IMR-90 (cell line): ENCODE measurements around the gene RPS3. TPM values are rescaled to one million over a fixed set of nuclear protein-coding genes. Genes with fewer than 3 reads are reported as not detected.
A peak's percentile ranks its signal among the peaks of the same experiment; 100 is the strongest.

Source experiments
- ATAC-seq: fragments of 200-7000 bp; cut with Tn5 transposase; 2 replicates; pipeline ENCODE4 v1.9.1; 2020; ENCODE audit warnings: low read depth, mild to moderate bottlenecking, moderate library complexity
- BruUV-seq: library from RNA; stranded (reverse); fragments of 400-500 nt; replicated peaks from 2 replicates; lab custom pipeline; 2021; lab: Mats Ljungman, UMichigan
- CTCF ChIA-PET: fragments of 300-600 bp; formaldehyde crosslinking; extraction: SDS; loops from one replicate; lab custom pipeline; 2021; ENCODE audit warnings: antibody characterized with exemption; lab: Yijun Ruan, JAX
- POLR2A ChIA-PET: fragments of 300-600 bp; sonication (Branson Sonifier 250); formaldehyde crosslinking; loops from one replicate; lab custom pipeline; 2022; ENCODE audit warnings: antibody characterized with exemption; ENCODE audit not compliant: unreplicated experiment; lab: Charles Lee
- DNase-seq: peaks from one replicate; pipeline ENCODE4 v3.0.0; 2013
- H2AFZ ChIP-seq: replicated peaks from 2 replicates; pipeline ENCODE3; 2013; ENCODE audit warnings: low read length, mild to moderate bottlenecking; ENCODE audit not compliant: poor library complexity
- H2AK5ac ChIP-seq: 2 replicates; pipeline ENCODE4 v1.6.1; 2013; ENCODE audit warnings: low read depth, low read length, inconsistent platforms
- H2AK9ac ChIP-seq: replicated peaks from 2 replicates; pipeline ENCODE3; 2013; ENCODE audit warnings: mild to moderate bottlenecking, low read depth, low read length, moderate library complexity; ENCODE audit not compliant: poor library complexity
- H2BK120ac ChIP-seq: 2 replicates; pipeline ENCODE4 v1.6.1; 2013; ENCODE audit warnings: low read depth, low read length, inconsistent platforms
- H2BK15ac ChIP-seq: 3 replicates; pipeline ENCODE4 v1.6.1; 2013; ENCODE audit warnings: low read depth, low read length, inconsistent platforms
- H2BK20ac ChIP-seq: 2 replicates; pipeline ENCODE4 v1.6.1; 2013; ENCODE audit warnings: low read depth, mild to moderate bottlenecking, inconsistent platforms, low read length, moderate library complexity
- H2BK5ac ChIP-seq: 2 replicates; pipeline ENCODE4 v1.6.1; 2013; ENCODE audit warnings: mild to moderate bottlenecking, low read depth, low read length, inconsistent platforms; ENCODE audit not compliant: poor library complexity, severe bottlenecking
- H3K14ac ChIP-seq: replicated peaks from 2 replicates; pipeline ENCODE4 v1.6.1; 2013; ENCODE audit warnings: low read depth, low read length, inconsistent platforms
- H3K18ac ChIP-seq: 2 replicates; pipeline ENCODE4 v1.6.1; 2013; ENCODE audit warnings: low read depth, low read length, control low read depth
- H3K23ac ChIP-seq: 2 replicates; pipeline ENCODE4 v1.6.1; 2013; ENCODE audit warnings: low read depth, low read length, inconsistent platforms
- H3K27ac ChIP-seq: 2 replicates; pipeline ENCODE4 v1.5.1; 2013; ENCODE audit warnings: mild to moderate bottlenecking, control low read depth, low read length; ENCODE audit not compliant: insufficient read depth
- H3K27me3 ChIP-seq: 2 replicates; pipeline ENCODE4 v1.6.1; 2013; ENCODE audit warnings: low read length; ENCODE audit not compliant: control insufficient read depth, insufficient read depth
- H3K36me3 ChIP-seq: 2 replicates; pipeline ENCODE4 v1.6.1; 2013; ENCODE audit warnings: low read length, mixed read lengths; ENCODE audit not compliant: control insufficient read depth, insufficient read depth
- H3K4ac ChIP-seq: 2 replicates; pipeline ENCODE4 v1.6.1; 2013; ENCODE audit warnings: low read depth, low read length, inconsistent platforms
- H3K4me1 ChIP-seq: 2 replicates; pipeline ENCODE4 v1.6.1; 2013; ENCODE audit warnings: low read length, mixed read lengths; ENCODE audit not compliant: control insufficient read depth, insufficient read depth
- H3K4me2 ChIP-seq: 2 replicates; pipeline ENCODE4 v1.6.1; 2013; ENCODE audit warnings: low read depth, mild to moderate bottlenecking, control low read depth, low read length, moderate library complexity
- H3K4me3 ChIP-seq: 2 replicates; pipeline ENCODE4 v1.5.1; 2013; ENCODE audit warnings: low read depth, mild to moderate bottlenecking, control low read depth, low read length, moderate library complexity; ENCODE audit not compliant: insufficient read depth
- H3K56ac ChIP-seq: 2 replicates; pipeline ENCODE4 v1.6.1; 2013; ENCODE audit warnings: low read length, inconsistent platforms; ENCODE audit not compliant: insufficient read depth; ENCODE audit errors: extremely low read depth
- H3K79me1 ChIP-seq, 2 experiments: 2 replicates each; pipeline ENCODE4 v1.6.1; 2013; ENCODE audit warnings: low read length in 2 of 2, inconsistent platforms in 1 of 2, low read depth in 1 of 2
- H3K9ac ChIP-seq: 2 replicates; pipeline ENCODE4 v1.6.1; 2013; ENCODE audit warnings: low read depth, low read length, control low read depth
- H3K9me1 ChIP-seq: 2 replicates; pipeline ENCODE4 v1.6.1; 2013; ENCODE audit warnings: low read length, inconsistent platforms; ENCODE audit not compliant: insufficient read depth
- H3K9me3 ChIP-seq: 2 replicates; pipeline ENCODE4 v1.6.1; 2013; ENCODE audit warnings: low read length; ENCODE audit not compliant: control insufficient read depth, insufficient read depth
- H4K20me1 ChIP-seq: 2 replicates; pipeline ENCODE4 v1.6.1; 2013; ENCODE audit warnings: low read length, inconsistent platforms; ENCODE audit not compliant: insufficient read depth
- H4K5ac ChIP-seq: 2 replicates; pipeline ENCODE4 v1.6.1; 2013; ENCODE audit warnings: mild to moderate bottlenecking, low read depth, low read length, control low read depth
- H4K8ac ChIP-seq, 2 experiments: 2 replicates each; pipeline ENCODE4 v1.6.1; 2013; ENCODE audit warnings: low read depth in 2 of 2, low read length in 2 of 2, control low read depth in 1 of 2, inconsistent platforms in 1 of 2
- H4K91ac ChIP-seq: 2 replicates; pipeline ENCODE4 v1.6.1; 2013; ENCODE audit warnings: low read depth, low read length, inconsistent platforms; ENCODE audit not compliant: insufficient read depth
- MAFK ChIP-seq: IDR thresholded peaks from 2 replicates; pipeline ENCODE4 v1.6.1; 2012; ENCODE audit warnings: low read depth, low read length, improper control_type of control experiment
- MXI1 ChIP-seq: IDR thresholded peaks from 2 replicates; pipeline ENCODE4 v1.6.1; 2012; ENCODE audit warnings: low read depth, mild to moderate bottlenecking, low read length, moderate library complexity, borderline replicate concordance
- NFE2L2 ChIP-seq: fragments of 150-350 bp; IDR thresholded peaks from 2 replicates; pipeline ENCODE4 v1.6.1; 2016; ENCODE audit warnings: low read depth, mild to moderate bottlenecking, low read length
- POLR2A ChIP-seq: IDR thresholded peaks from 2 replicates; pipeline ENCODE4 v1.6.1; 2012; ENCODE audit warnings: mild to moderate bottlenecking, low read depth, low read length
- WGBS, 2 experiments: methylation state at CpG; one replicate each; pipeline versions ENCODE4 v1.1.5 to v1.1.7; 2013; ENCODE audit warnings: missing lambda C conversion rate in 2 of 2; ENCODE audit not compliant: insufficient read length in 1 of 2; ENCODE audit errors: extremely low coverage in 2 of 2; 5-methylcytosine and 5-hydroxymethylcytosine counted together
- dilution Hi-C: fragments of 300-500 bp; cut with HindIII; formaldehyde crosslinking; loops from one replicate; pipeline ENCODE4 v1.14.3; 2018; ENCODE audit warnings: low sequenced_read_pairs; ENCODE audit not compliant: unreplicated experiment
- in situ Hi-C: fragments of 300-500 bp; cut with MboI; formaldehyde crosslinking; loops from 3 replicates; pipeline ENCODE4 v1.14.3; 2019; ENCODE audit warnings: low sequenced_read_pairs, inconsistent platforms, mixed read lengths
- intact Hi-C: fragments of 100-400 bp; cut with micrococcal nuclease; formaldehyde crosslinking; loops from 2 replicates; pipeline ENCODE4 v1.10.0; 2022
- polyA plus RNA-seq, 3 experiments: library from polyadenylated mRNA; depleted of rRNA; stranded (reverse); fragments of >200 nt; gene quantifications; 2 replicates each; pipeline ENCODE4 v1.2.3, GENCODE V29; 2012; ENCODE audit warnings: low replicate concordance in 1 of 3
- total RNA-seq: library from RNA; depleted of rRNA; stranded (reverse); fragments of >200 nt; gene quantifications from 2 replicates; pipeline ENCODE4 v1.2.3, GENCODE V29; 2012

Gene RPS3
- total and polyA plus RNA-seq, 2 of the 4 experiments (the other 2 are of a cell fraction) = 2,360 to 2,477 TPM

DNA sequence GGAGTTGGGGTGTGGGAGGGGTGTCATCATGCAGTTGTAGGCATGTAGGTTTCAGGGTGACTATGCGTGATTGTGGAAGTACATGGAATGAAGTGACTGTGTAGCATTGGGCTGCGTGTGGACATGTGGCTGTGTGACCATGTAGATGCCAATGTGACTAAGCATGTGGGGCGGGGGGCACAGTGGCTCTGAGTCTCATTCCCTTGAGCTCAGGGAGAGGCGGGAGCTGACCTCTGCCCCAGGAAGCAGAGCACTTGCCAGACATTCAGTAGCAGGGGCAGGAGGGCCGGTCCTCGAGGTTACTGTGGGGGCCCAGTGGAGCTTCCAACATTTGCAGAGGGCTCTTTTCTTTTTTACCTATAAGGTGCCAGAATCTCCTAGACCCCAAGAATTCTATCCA is 34.1 kb downstream of the RPS3 start:
- ChIA-PET POLR2A (no interaction called here), CTCF (interaction anchor here (1.0 kb wide), 1 partner anchor 10 kb away, joined by 3 read pairs; no protein-coding TSS in a partner anchor)

More for the DNA sequence above, 34.1 kb downstream of the RPS3 start:
- H3K23ac ChIP-seq = no peak overlapping the region
- no peak for ATAC-seq
- TF ChIP-seq NFE2L2 (no peak), POLR2A (no peak), MAFK (no peak), MXI1 (no peak)
- H3K4me1 ChIP-seq = 0 out of 2 replicates have a peak, but pooled peaks cover 3% of the 10 kb centered on the region
- no peak overlapping the region for H3K9ac ChIP-seq
- H2AK5ac ChIP-seq = no peak overlapping the region
- no peak overlapping the region for H3K4me2 ChIP-seq
- H3K27me3 ChIP-seq = peaks cover 36% of the 10 kb centered on the region
- no peak overlapping the region for H3K27ac ChIP-seq
- no peak overlapping the region for H2BK20ac ChIP-seq
- no peak overlapping the region for H2BK15ac ChIP-seq
- H4K20me1 ChIP-seq = 0 out of 2 replicates have a peak, but pooled peaks cover 3% of the 10 kb centered on the region
- H3K9me1 ChIP-seq = 0 out of 2 replicates have a peak, but pooled peaks cover 3% of the 10 kb centered on the region
- no peak overlapping the region for H3K56ac ChIP-seq
- H3K4me3 ChIP-seq = no peak overlapping the region
- H3K14ac ChIP-seq = no peak overlapping the region
- no peak overlapping the region for H2AFZ ChIP-seq
- DNase-seq = no peak
- dilution Hi-C loops (no loop called here), intact Hi-C loops (no loop called here), in situ Hi-C loops (no loop called here)
- H4K5ac ChIP-seq = no peak overlapping the region
- no peak overlapping the region for H2BK5ac ChIP-seq
- no peak overlapping the region for H3K18ac ChIP-seq
- H3K79me1 ChIP-seq = no peaks in the 10 kb centered on the region
- H4K91ac ChIP-seq = no peak overlapping the region
- H3K9me3 ChIP-seq = peaks cover 6% of the 10 kb centered on the region
- BruUV-seq = no TSS peak
- peak overlapping the region; percentile 63 for H2AK9ac ChIP-seq
- no peak overlapping the region for H4K8ac ChIP-seq
- H3K4ac ChIP-seq = no peak overlapping the region
- 87% methylated on average over 3 of the region's 6 CpGs; no CpG with 5 or more reads in 1 of the 2 experiments for WGBS, 2 experiments
- H3K36me3 ChIP-seq = no peaks in the 10 kb centered on the region
- H2BK120ac ChIP-seq = no peak overlapping the region
